Esophagus muscularis mucosa (tissue), 4 donors: ENCODE data around the gene FATE1. TPM values are rescaled to one million over a fixed set of nuclear protein-coding genes. Genes with fewer than 3 reads are reported as not detected.

Source experiments
- DNase-seq: peaks from one replicate; pipeline ENCODE4 v3.0.0-alpha.2; 2017; ENCODE audit errors: extremely low spot score
- H3K27ac ChIP-seq, 4 donors: fragments of 200-600 bp; sonication (generic); replicated peaks in 1 of 4; 1 replicate in 3 of 4; 2 replicates in 1 of 4; pipeline ENCODE4 v1.5.1; 2016 to 2019; ENCODE audit warnings: mild to moderate bottlenecking in 1 of 4
- H3K27me3 ChIP-seq, 4 donors: fragments of 200-600 bp; sonication (generic); one replicate each; pipeline versions ENCODE4 v1.5.1 to v1.6.0; 2016 to 2019
- H3K36me3 ChIP-seq, 4 donors: fragments of 200-600 bp; sonication (generic); one replicate each; pipeline ENCODE4 v1.5.1; 2016 to 2019
- H3K4me1 ChIP-seq, 4 donors: fragments of 200-600 bp; sonication (generic); one replicate each; pipeline ENCODE4 v1.5.1; 2016 to 2019
- H3K4me3 ChIP-seq, 4 donors: fragments of 200-600 bp; sonication (generic); 1 replicate in 2 of 4; 2 replicates in 2 of 4; pipeline ENCODE4 v1.5.1; 2016 to 2019; ENCODE audit warnings: mild to moderate bottlenecking in 4 of 4, moderate library complexity in 1 of 4
- H3K9me3 ChIP-seq, 4 donors: fragments of 200-600 bp; sonication (generic); 1 replicate in 3 of 4; 2 replicates in 1 of 4; pipeline ENCODE4 v1.5.1; 2016 to 2019
- CTCF ChIP-seq, 3 experiments: fragments of 200-600 bp in 2 of 3; fragments of 450-650 bp in 1 of 3; sonication (generic) in 2 of 3; IDR thresholded peaks; one replicate each; pipeline ENCODE4 v1.5.1; 2017 to 2019; ENCODE audit warnings: antibody characterized with exemption in 3 of 3, mild to moderate bottlenecking in 2 of 3, moderate library complexity in 1 of 3
- EP300 ChIP-seq: sonication (generic); formaldehyde crosslinking; IDR thresholded peaks from one replicate; pipeline ENCODE4 v1.6.1; 2017; ENCODE audit warnings: antibody characterized with exemption
- POLR2A ChIP-seq: fragments of 450-650 bp; IDR thresholded peaks from one replicate; pipeline ENCODE4 v1.6.1; 2017; ENCODE audit warnings: antibody characterized with exemption, moderate library complexity, mild to moderate bottlenecking, low read depth
- POLR2AphosphoS5 ChIP-seq, 2 donors: sonication (generic); formaldehyde crosslinking; IDR thresholded peaks; one replicate each; pipeline ENCODE4 v1.6.1; 2017; ENCODE audit warnings: antibody characterized with exemption in 2 of 2
- WGBS: methylation state at CpG from one replicate; pipeline ENCODE4 v1.1.5; 2018; 5-methylcytosine and 5-hydroxymethylcytosine counted together
- intact Hi-C: fragments of 100-400 bp; cut with DNase I; formaldehyde crosslinking; loops from one replicate; pipeline ENCODE4 v1.15.1; 2023
- total RNA-seq, 4 donors: library from RNA; depleted of rRNA; stranded (reverse); fragments of >200 nt; gene quantifications; one replicate each; pipeline versions ENCODE4 v1.1.0 to v1.2.1, GENCODE V29; 2016

The FATE1 gene
- total RNA-seq, 4 donors from 2014 or later, result not detected

GRCh38 chrX:151710457-151710856 is 5.4 kb upstream of the FATE1 start:
- Histone ChIP-seq H3K4me1 (peaks cover 0 to 5% (median 0%) of the 10 kb centered on the region in 4 donors), H3K27ac (no peak overlapping the region), H3K27me3 (peaks cover 0 to 5% (median 0%) of the 10 kb centered on the region in 4 donors), H3K4me3 (no peak overlapping the region), H3K9me3 (no peaks in the 10 kb centered on the region), H3K36me3 (no peaks in the 10 kb centered on the region)
- 55% methylated on average over 2 of the region's 2 CpGs for WGBS
- TF ChIP-seq POLR2AphosphoS5 (IDR thresholded peaks at IDR 0.05) (no peak), CTCF (IDR thresholded peaks at IDR 0.05) (no peak), POLR2A (no peak), EP300 (no peak)
- intact Hi-C loops, result no loop called here
- no peak for DNase-seq

DNA sequence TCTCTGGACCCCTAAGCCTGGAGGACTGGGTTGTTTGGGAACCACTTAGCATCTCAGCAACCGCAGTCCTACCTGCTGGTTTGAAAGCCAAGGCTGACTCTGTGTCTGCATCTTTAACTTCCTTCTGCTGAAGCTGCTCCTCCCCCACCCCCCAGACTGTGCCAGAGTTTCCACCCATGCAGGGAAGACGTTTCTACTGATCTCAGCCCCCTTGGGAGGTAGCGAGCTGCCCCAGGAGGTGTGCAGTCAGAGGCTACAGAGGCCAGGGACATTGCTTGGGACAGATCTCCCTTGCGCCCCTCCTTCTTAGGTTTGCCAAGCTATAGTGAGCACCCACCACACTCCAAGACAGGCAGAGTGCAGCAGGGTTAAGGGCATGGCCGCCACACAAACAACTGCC is 4.7 kb upstream of the FATE1 start:
- intact Hi-C loops, result no loop called here
- 55% methylated on average over 3 of the region's 5 CpGs for WGBS
- no peaks in the 10 kb centered on the region for H3K9me3 ChIP-seq
- no peak overlapping the region for H3K27ac ChIP-seq
- DNase-seq, result no peak
- H3K4me3 ChIP-seq, result no peak overlapping the region
- H3K36me3 ChIP-seq, result no peaks in the 10 kb centered on the region
- TF ChIP-seq CTCF (IDR thresholded peaks at IDR 0.05), result no peak
- TF ChIP-seq POLR2AphosphoS5 (IDR thresholded peaks at IDR 0.05), result no peak
- no peak for TF ChIP-seq EP300
- no peak for TF ChIP-seq POLR2A
- peaks cover 0 to 5% (median 0%) of the 10 kb centered on the region in 4 donors for H3K27me3 ChIP-seq
- peaks cover 0 to 5% (median 0%) of the 10 kb centered on the region in 4 donors for H3K4me1 ChIP-seq

- Histone ChIP-seq H3K9me3 (no peaks in the 10 kb centered on the region), H3K36me3 (no peaks in the 10 kb centered on the region), H3K4me3 (no peak overlapping the region), H3K4me1 (peaks cover 0 to 5% (median 0%) of the 10 kb centered on the region in 4 donors), H3K27ac (no peak overlapping the region), H3K27me3 (peaks cover 0 to 5% (median 0%) of the 10 kb centered on the region in 4 donors)
- WGBS, result 19% methylated on average over 2 of the region's 2 CpGs
- intact Hi-C loops, result no loop called here
- DNase-seq, result no peak
- TF ChIP-seq POLR2AphosphoS5 (IDR thresholded peaks at IDR 0.05) (peak in 1 of 2 donors; percentile 11), POLR2A (no peak)
Observed at GRCh38 chrX:151711787-151712186, 4.0 kb upstream of the FATE1 start.

- no peak overlapping the region for H3K27ac ChIP-seq
- H3K4me3 ChIP-seq, result no peak overlapping the region
- peaks cover 0 to 5% (median 0%) of the 10 kb centered on the region in 4 donors for H3K4me1 ChIP-seq
- peaks cover 0 to 5% (median 0%) of the 10 kb centered on the region in 4 donors for H3K27me3 ChIP-seq
- DNase-seq, result no peak
- no peaks in the 10 kb centered on the region for H3K9me3 ChIP-seq
- no peak for TF ChIP-seq POLR2AphosphoS5 (IDR thresholded peaks at IDR 0.05)
- no peak for TF ChIP-seq EP300
- no peak for TF ChIP-seq POLR2A
- TF ChIP-seq CTCF (IDR thresholded peaks at IDR 0.05), result no peak
- 50% methylated on average over 3 of the region's 3 CpGs for WGBS
- H3K36me3 ChIP-seq, result no peaks in the 10 kb centered on the region
- intact Hi-C loops, result no loop called here
Observed at GRCh38 chrX:151712253-151712652, 3.6 kb upstream of the FATE1 start.

DNA sequence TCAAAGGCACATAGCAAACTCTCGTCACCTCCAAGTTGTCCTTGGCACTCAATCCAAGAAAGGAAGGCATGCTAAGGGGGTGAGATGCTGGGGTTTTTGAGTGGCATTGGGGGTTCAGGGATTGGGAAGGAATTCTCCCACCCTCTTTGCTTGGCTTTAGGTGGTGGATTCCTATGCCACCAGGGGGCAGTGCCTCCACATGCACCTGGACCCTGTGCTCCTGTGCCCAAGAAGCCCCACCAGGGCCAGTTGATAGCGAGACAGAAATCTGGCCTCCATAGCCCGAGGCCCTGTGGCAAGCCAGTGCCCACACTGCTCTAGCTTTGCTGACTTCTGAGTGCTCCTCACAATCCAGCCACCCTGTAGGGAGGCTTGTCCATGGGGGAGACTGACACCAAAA is 2.0 kb upstream of the FATE1 start:
- 66% methylated on average over 3 of the region's 3 CpGs for WGBS
- Histone ChIP-seq H3K27me3 (peaks cover 0 to 5% (median 0%) of the 10 kb centered on the region in 4 donors), H3K27ac (no peak overlapping the region), H3K4me1 (peaks cover 0 to 5% (median 0%) of the 10 kb centered on the region in 4 donors), H3K9me3 (no peaks in the 10 kb centered on the region), H3K36me3 (no peaks in the 10 kb centered on the region), H3K4me3 (no peak overlapping the region)
- intact Hi-C loops, result no loop called here
- DNase-seq, result no peak
- TF ChIP-seq EP300, result no peak
- no peak for TF ChIP-seq POLR2A
- peak in 2 of 3 experiments; percentile 17 to 28 for TF ChIP-seq CTCF (IDR thresholded peaks at IDR 0.05)
- TF ChIP-seq POLR2AphosphoS5 (IDR thresholded peaks at IDR 0.05), result no peak
